Measurements from ENCODE around the gene RNF166. TPM values are rescaled to one million over a fixed set of nuclear protein-coding genes. Genes with fewer than 3 reads are reported as not detected.

Gene RNF166
- total RNA-seq, 1 experiment from 2014 or later, result 26.5 TPM

DNA sequence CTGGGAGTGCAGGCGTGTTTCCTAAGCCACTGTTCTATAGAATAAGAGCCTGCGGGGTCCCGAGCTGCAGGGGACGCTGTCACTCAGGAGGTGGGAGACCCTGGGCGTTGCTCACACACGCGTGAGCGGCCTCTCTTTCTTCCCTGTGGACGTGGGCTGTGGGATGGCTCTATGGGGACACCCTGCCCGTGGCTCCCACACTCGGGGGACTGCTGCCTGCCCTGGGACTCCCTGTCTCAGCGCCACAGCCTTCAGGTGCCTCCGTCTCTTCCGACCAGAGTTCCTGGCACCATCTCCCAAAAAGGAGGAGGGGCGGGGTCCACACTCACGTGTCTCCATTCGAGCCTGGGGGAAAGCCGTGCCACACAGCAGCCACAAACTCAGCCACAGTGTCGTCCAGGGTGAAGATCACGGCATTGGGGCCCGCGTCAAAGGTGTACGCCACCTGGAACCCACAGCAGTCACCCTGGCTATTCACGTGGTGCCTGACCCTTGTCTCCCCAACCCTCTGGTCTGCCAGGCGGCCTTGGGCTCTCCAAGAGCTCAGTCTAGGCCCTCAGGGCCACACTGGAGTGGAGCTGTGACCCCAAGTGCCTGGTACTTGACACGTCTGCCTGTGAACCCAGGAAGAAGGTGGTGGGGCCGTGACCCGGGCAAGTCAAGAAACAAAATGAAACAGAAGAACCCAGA, 51.7 kb downstream of the RNF166 start:
- Histone ChIP-seq H3K4ac (ENCODE audit: low read depth, low read length) (no peak overlapping the region), H3K4me1 (ENCODE audit: insufficient read depth, low read length) (no peaks in the 10 kb centered on the region; the same call in 1 of the 2 replicates), H3T11ph (ENCODE audit: low read length) (no peak overlapping the region), H4K91ac (ENCODE audit: insufficient read length, low read depth, low read length) (no peak overlapping the region), H3K23ac (ENCODE audit: insufficient read length, low read depth, low read length) (no peak overlapping the region), H4K20me1 (ENCODE audit: control insufficient read depth, insufficient read depth, insufficient read length) (no peaks in the 10 kb centered on the region), H3K9me3 (ENCODE audit: control insufficient read depth, low read depth, low read length) (no peaks in the 10 kb centered on the region), H2BK12ac (ENCODE audit: insufficient read length, low read depth, low read length) (no peak overlapping the region), H3K27ac (ENCODE audit: insufficient read length, low read depth, low read length) (no peak overlapping the region), H3K9ac (ENCODE audit: extremely low read depth, insufficient read length, low read length) (no peak overlapping the region), H2AK5ac (ENCODE audit: insufficient read length, low read length) (no peak overlapping the region), H2AFZ (ENCODE audit: low read length) (no peak overlapping the region), H3K4me2 (ENCODE audit: insufficient read depth, insufficient read length, low read length) (no peak overlapping the region), H3K79me1 (ENCODE audit: insufficient read depth, low read depth, low read length, poor library complexity, severe bottlenecking) (peaks cover 6% of the 10 kb centered on the region), H2BK5ac (ENCODE audit: insufficient read length, low read length) (no peak overlapping the region), H3K23me2 (ENCODE audit: insufficient read length, low read depth, low read length, poor library complexity, severe bottlenecking) (peaks cover 17% of the 10 kb centered on the region), H4K5ac (ENCODE audit: insufficient read length, low read depth, low read length) (no peak overlapping the region), H2BK20ac (ENCODE audit: low read depth, low read length, poor library complexity, severe bottlenecking) (no peak overlapping the region), H3K56ac (ENCODE audit: insufficient read length, low read depth, low read length) (no peak overlapping the region), H3K14ac (ENCODE audit: insufficient read depth, low read length) (no peak overlapping the region), H2BK120ac (ENCODE audit: low read depth, low read length, poor library complexity, severe bottlenecking) (no peak overlapping the region), H2BK15ac (ENCODE audit: low read depth, low read length) (no peak overlapping the region), H4K8ac (replicated peaks; ENCODE audit: insufficient read length, low read depth, low read length) (no peak overlapping the region), H3K18ac (ENCODE audit: insufficient read length, low read depth, low read length) (no peak overlapping the region), H3K27me3 (ENCODE audit: insufficient read depth, low read length) (no peaks in the 10 kb centered on the region), H3K79me2 (ENCODE audit: insufficient read depth, low read length) (peaks cover 8% of the 10 kb centered on the region; the same call in 1 of the 2 replicates)
- Mint-ChIP-seq H3K4me1 (peaks cover 4 to 9% of the 10 kb centered on the region in 2 experiments; a peak in 3 of 4 replicates), H3K27ac (no peak overlapping the region), H3K36me3 (ENCODE audit: insufficient read depth in 1 of 3, low read depth in 3 of 3) (peaks cover 9 to 31% (median 26%) of the 10 kb centered on the region in 3 experiments; a peak in 6 of 7 replicates), H3K4me3 (no peak overlapping the region), H3K9me3 (no peaks in the 10 kb centered on the region), H3K27me3 (ENCODE audit: low read depth) (no peaks in the 10 kb centered on the region)
- no CpG with 5 or more reads among the region's 28 CpGs for WGBS (ENCODE audit: extremely low coverage, insufficient read length, low lambda C conversion rate)
- no peak for TF ChIP-seq CTCF (conservative IDR thresholded peaks at IDR 0.05)
- no peak for DNase-seq

Measured in H9 (cell line).